Measurements from ENCODE around the gene ZFP42.
"Not testable (repeated sequence)": the region's sequence is repeated elsewhere in the genome, so short reads cannot be mapped to it uniquely, and the experiment has no call there.

ZFP42 gene

DNA sequence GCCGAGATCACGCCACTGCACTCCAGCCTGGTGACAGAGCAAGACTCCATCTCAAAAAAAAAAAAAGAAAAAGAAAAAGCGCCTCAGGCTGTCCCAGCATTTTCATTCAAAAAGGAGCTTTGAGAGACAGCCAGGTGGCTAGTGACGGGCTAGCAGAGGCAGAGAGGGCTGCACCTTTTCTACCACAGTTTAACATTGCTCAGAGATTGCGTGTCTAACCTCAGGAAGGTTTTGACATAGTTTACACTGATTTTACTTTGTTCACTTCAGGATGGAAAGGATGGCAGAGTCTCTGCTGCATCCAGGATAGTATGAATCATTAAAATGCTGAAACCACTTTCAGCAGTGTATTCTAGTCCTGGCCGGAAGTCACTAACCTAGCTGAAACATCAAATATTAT, 28.1 kb downstream of the ZFP42 start:
- DNase-seq, result no peak

GRCh38 chr4:188025476-188025875, 29.9 kb downstream of the ZFP42 start:
- no peak for DNase-seq

GRCh38 chr4:188029114-188029513, 33.5 kb downstream of the ZFP42 start:
- no peak for DNase-seq

DNA sequence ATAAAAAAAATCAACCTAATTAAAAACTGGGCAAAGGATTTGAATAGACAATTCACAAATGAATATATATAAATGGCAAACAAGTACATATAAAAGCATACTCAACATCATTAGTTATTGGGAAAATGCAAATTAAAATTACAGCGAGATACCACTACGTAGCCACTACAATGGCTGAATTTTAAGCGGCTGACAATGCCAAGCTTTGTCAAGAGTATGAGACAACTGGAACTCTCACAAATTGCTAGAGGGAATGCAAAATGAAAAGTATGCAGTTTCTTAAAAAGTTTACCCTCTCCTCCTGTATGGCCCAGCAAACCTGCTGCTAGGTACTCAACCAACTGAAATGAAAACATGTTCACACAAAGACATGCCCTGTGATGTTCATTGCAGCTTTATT, 34.8 kb downstream of the ZFP42 start:
- DNase-seq, result no peak

DNA sequence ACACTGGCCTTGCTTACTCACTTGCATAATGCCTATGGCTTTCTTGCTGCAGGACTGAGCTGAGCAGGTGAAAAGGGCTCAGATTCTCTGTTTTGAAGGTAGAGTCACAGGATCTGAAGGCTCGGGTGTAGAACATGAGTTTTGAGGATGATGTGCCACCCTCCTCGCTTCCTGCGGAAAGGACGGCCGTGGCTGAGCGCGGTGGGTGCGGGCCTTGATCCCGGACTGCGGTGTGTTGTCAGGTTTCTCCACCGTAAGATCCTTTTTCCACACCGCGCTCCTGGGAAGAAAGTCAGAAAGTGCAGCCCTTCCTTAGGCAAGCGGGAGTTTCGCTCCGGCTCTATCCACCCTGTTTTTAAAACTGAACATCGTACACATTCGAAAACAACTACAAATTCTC, 36.2 kb downstream of the ZFP42 start:
- no peak for DNase-seq

- DNase-seq, result no peak
These were observed 36.6 kb downstream of the ZFP42 start for GRCh38 chr4:188032170-188032569.

DNA sequence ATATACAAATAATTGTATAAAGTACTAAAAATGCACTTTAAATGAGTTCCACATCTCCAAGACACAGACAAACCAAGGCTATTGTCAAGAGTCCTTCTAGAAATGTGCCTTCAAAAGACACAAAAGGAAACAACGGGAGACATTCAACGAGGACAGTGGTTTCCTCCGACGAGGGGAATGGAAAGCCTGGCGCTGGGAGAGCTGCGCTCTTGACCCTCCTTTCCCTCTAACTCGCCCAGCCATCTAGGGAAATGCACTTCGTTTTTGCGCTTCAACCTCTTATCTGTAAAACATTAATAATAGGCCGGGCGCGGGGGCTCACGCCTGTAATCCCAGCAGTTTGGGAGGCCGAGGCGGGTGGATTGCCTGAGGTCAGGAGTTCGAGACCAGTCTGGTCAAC, 37.0 kb downstream of the ZFP42 start:
- DNase-seq, result no peak

GRCh38 chr4:188037003-188037713, 41.6 kb downstream of the ZFP42 start:
- DNase-seq, result no peak

DNA sequence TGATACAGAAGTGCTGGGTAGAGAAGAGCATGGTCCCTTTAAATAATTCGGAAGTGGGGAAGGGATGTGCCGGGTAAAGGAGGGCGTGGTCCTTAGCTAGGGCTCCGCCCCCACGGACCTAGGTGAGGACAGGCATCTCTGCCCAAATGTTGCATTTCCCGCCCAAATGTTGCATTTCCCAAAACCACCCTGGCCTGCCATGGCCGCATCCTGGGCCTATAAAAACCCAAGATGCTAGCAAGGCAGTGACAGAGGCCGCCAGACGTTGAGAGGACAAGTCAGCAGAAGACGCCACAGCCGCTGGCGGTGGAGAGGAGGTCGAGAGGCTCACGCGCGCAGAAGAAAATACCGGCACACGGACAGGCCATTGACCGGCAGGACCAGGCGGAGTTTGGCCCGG, 46.1 kb downstream of the ZFP42 start:
- no peak for DNase-seq

DNA sequence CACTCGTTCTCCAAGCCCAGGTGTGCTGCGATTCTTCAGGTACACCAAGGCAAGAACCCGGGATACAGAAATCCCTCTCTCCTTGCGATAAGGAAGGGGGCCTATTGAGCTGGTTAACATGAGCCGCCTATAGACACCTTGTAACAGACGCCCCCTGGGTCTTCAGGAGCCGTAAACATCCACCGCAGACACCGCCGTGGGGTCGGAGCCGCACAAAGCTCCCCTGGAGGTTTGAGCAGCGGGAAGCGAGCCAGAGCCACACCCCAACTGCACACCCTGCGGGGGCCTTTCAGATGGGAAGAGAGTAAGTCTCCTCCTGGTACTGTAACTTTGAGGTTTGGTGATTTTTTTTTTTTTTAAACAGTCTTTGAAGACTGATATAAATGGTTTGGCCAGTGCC, 46.6 kb downstream of the ZFP42 start:
- DNase-seq, result no peak

- DNase-seq, result no peak
These were observed 47.6 kb downstream of the ZFP42 start for GRCh38 chr4:188043154-188043553.

DNA sequence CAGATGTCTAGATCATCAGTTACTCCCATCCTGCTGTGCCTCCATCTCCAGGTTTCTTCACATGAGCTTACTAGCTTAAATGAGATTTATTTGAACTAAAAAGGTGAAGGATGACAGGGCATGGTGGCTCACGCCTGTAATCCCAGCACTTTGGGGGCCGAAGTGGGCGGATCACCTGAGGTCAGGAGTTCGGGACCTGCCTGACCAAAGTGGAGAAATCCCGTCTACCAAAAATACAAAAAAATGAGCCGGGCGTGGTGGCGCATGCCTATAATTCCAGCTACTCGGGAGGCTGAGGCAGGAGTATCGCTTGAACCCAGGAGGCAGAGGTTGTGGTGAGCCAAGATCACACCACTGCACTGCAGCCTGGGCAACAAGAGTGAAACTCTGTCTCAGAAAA, 49.9 kb downstream of the ZFP42 start:
- not testable (repeated sequence) for DNase-seq

- no peak for DNase-seq
These were observed 51.1 kb downstream of the ZFP42 start for GRCh38 chr4:188046657-188047056.

DNA sequence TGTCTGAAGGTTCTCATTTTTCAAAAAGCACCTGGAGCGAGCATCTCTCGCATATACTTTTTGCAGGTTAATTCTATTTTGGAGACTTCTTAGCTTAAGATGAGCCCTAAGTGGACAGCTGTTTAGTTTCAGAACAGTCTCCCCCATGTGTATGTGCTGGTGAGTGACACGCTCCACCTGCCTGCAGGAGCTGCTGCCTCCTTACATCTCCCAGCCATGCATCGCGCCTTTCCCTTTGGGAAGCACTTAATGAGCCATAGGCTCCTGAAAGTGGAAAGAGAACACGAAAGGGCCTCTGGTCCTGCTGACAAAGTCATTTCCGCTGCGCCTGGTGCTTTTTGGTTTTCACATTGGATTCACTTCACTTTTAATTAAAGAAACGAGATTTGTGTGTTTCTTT, 57.7 kb downstream of the ZFP42 start:
- DNase-seq, result no peak
